Right lobe of liver (tissue), 6 donors: ENCODE results near the gene ADCY5. TPM values are rescaled to one million over a fixed set of nuclear protein-coding genes. Genes with fewer than 3 reads are reported as not detected.

Experiments used
- ATAC-seq, 4 donors: fragments of 200-7000 bp; cut with Tn5 transposase; one replicate each; pipeline ENCODE4 v1.9.1; 2020; ENCODE audit warnings: mild to moderate bottlenecking in 4 of 4, moderate library complexity in 4 of 4
- DNase-seq, 3 donors: peaks; one replicate each; pipeline ENCODE4 v3.0.0-alpha.2; 2020
- H3K27ac ChIP-seq, 3 donors: fragments of 200-600 bp; one replicate each; pipeline ENCODE4 v1.8.0; 2022
- H3K27me3 ChIP-seq, 2 donors: fragments of 200-600 bp; one replicate each; pipeline ENCODE4 v1.8.0; 2022
- H3K36me3 ChIP-seq, 4 donors: fragments of 200-600 bp; sonication (generic) in 1 of 4; one replicate each; pipeline versions ENCODE4 v1.5.1 to v1.8.0; 2017 to 2022; ENCODE audit warnings: control low read depth in 1 of 4
- H3K4me1 ChIP-seq, 4 donors: fragments of 200-600 bp; sonication (generic) in 1 of 4; one replicate each; pipeline versions ENCODE4 v1.5.1 to v1.8.0; 2017 to 2022; ENCODE audit warnings: control low read depth in 1 of 4
- H3K4me3 ChIP-seq, 3 donors: fragments of 200-600 bp; one replicate each; pipeline ENCODE4 v1.8.0; 2022
- H3K9me3 ChIP-seq, 4 donors: fragments of 200-600 bp; sonication (generic) in 1 of 4; one replicate each; pipeline versions ENCODE4 v1.5.1 to v1.8.0; 2017 to 2022; ENCODE audit warnings: control low read depth in 1 of 4
- POLR2A ChIP-seq: fragments of 450-650 bp; IDR thresholded peaks from one replicate; pipeline ENCODE4 v1.6.1; 2017; ENCODE audit warnings: antibody characterized with exemption, mild to moderate bottlenecking
- WGBS: methylation state at CpG from one replicate; pipeline ENCODE4 v1.1.6; 2018; ENCODE audit warnings: low coverage, low lambda C conversion rate; ENCODE audit not compliant: insufficient coverage; ENCODE audit errors: missing lambda C conversion rate; 5-methylcytosine and 5-hydroxymethylcytosine counted together
- intact Hi-C, 2 donors: fragments of 100-400 bp; cut with DNase I; formaldehyde crosslinking; loops; one replicate each; pipeline versions ENCODE4 v1.11.2 to v1.14.1; 2022
- total RNA-seq, 6 experiments: library from RNA; depleted of rRNA in 2 of 6; stranded (reverse); fragments of >200 nt in 2 of 6; fragmentation: NEBNext Ultra II Directional in 3 of 6; extraction: Animal tissue kit (Norgen Biotek cat#: 25700) in 3 of 6; gene quantifications; one replicate each; pipeline versions ENCODE4 v1.1.0 to v1.2.4, GENCODE V29; 2016 to 2023
- TF ChIP-seq, protein P1 (sequence below), 4 donors: fragments of 200-600 bp in 3 of 4; fragments of 450-650 bp in 1 of 4; IDR thresholded peaks; one replicate each; pipeline versions ENCODE4 v1.5.1 to v1.8.0; 2016 to 2022; ENCODE audit warnings: antibody characterized with exemption in 4 of 4, mild to moderate bottlenecking in 2 of 4
- donor health status: DM: no; HTN: yes; CAD: no.
- donor health status: DM: no; HTN: no; CAD: no.
- donor health status: DM: no; HTN: no; CAD: no.
- donor health status: DM: no; HTN: yes; CAD: no.
- donor health status: DM: no; HTN: yes; CAD: no.

Gene ADCY5
- total RNA-seq, 6 experiments from 2014 or later, result 1.9 to 3.7 (median 2.7) TPM

DNA sequence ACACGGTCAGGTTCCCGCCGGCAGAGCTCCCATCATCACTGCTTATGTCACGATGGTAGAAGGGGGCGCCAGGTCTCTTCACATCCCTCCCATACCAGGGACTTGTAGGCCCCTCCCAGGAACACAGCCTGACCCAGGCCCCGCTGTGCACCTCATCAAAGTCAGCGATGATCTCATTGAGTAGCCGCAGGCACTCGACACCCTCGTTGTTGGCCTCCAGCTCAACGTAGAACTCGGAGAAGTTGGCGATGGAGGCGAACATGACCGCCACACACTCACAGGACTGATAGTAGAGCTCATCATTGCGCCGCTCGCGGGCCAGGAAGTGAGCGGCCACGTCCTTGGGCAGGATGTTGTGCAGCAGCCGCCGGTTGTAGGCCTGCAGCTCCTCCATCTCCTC lies 157.9 kb downstream of the ADCY5 start:
- Histone ChIP-seq H3K4me3 (no peak overlapping the region), H3K4me1 (no peaks in the 10 kb centered on the region), H3K9me3 (no peaks in the 10 kb centered on the region), H3K36me3 (no peaks in the 10 kb centered on the region), H3K27ac (no peak overlapping the region), H3K27me3 (no peaks in the 10 kb centered on the region)
- DNase-seq (peak in 1 of 3 donors; percentile 33), ATAC-seq (no peak)
- intact Hi-C loops, result no loop called here
- TF ChIP-seq, protein P1, sequence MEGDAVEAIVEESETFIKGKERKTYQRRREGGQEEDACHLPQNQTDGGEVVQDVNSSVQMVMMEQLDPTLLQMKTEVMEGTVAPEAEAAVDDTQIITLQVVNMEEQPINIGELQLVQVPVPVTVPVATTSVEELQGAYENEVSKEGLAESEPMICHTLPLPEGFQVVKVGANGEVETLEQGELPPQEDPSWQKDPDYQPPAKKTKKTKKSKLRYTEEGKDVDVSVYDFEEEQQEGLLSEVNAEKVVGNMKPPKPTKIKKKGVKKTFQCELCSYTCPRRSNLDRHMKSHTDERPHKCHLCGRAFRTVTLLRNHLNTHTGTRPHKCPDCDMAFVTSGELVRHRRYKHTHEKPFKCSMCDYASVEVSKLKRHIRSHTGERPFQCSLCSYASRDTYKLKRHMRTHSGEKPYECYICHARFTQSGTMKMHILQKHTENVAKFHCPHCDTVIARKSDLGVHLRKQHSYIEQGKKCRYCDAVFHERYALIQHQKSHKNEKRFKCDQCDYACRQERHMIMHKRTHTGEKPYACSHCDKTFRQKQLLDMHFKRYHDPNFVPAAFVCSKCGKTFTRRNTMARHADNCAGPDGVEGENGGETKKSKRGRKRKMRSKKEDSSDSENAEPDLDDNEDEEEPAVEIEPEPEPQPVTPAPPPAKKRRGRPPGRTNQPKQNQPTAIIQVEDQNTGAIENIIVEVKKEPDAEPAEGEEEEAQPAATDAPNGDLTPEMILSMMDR (IDR thresholded peaks at IDR 0.05), result no peak
- TF ChIP-seq POLR2A, result no peak
- WGBS, result 80% methylated on average over 4 of the region's 23 CpGs

DNA sequence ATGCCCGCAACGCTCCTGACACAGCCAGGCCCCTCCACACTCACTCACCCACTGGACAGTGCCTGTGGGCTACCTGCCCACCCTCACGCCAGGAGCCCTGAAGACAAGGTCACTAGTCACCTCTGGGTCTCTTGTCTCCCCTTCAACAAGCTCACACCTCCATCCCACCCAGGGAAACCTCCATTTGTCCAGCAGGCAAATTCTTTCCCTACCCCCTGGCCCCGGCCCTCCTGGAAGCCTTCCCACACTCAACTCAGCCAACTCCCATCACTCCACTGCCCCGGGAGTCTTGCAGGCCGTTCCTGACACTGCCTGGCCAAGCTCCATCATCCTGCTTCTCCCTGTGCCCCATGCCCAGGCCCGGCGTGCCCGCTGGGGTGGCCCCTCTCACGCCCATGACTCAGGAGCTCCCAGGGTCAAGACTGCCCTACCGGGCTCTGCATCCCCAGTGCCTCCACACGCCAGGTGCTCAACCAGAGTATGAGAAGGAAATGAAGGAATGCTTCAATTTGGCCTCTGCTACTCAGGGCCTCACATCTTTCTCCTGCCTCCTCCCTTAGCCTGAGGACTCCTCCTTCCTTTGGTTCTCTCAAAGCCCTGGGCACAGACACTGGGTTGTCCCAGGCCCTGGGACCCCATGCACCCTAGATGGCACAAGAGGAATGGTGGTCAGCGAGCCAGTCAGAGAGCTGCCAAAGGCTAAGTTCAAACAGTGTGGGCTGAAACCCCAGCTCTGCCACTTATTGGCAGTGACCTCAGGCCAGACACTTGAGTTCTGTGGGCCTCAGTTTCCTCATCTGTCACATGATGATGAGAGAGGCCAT lies 158.6 kb downstream of the ADCY5 start:
- no peak overlapping the region for H3K4me3 ChIP-seq
- WGBS, result 90% methylated on average over 7 of the region's 13 CpGs
- H3K27ac ChIP-seq, result no peak overlapping the region
- intact Hi-C loops, result no loop called here
- no peaks in the 10 kb centered on the region for H3K4me1 ChIP-seq
- TF ChIP-seq, protein P1 (IDR thresholded peaks at IDR 0.05), result no peak
- no peak for TF ChIP-seq POLR2A
- H3K27me3 ChIP-seq, result no peaks in the 10 kb centered on the region
- DNase-seq (no peak), ATAC-seq (no peak)
- H3K9me3 ChIP-seq, result no peaks in the 10 kb centered on the region
- H3K36me3 ChIP-seq, result no peaks in the 10 kb centered on the region

DNA sequence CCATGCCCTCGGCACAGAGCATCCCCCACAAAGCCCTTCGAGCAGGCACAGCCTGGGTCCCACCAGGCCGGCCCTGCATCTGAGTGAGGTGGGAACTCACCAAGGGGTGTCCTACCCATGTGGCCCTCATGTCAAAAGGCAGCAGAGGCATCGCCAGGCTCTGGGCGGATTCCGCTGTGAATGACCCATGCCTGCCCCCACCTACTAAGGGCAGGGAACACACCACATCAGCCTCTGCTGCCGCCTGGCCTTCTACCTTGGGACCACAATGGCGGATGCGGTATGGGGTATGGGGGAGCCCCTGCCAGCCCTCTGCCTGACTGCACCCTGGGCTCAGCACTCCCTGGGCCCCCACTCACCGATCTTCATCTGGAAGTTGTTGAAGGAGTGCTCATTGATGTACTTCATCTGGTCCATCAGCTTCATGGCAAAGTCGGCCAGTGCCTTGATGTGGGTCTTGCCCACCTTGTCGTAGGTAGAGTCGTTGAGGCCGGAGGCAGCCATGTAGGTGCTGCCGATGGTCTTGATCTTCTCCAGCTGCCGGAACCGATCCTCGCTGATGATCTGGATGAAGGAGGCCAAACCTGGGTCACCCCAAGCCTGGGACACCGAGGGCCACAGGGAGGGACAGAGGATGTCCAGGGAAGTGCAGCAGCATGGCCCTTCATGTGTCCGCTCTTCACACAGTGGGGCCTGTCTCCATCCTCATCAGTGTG lies 159.3 kb downstream of the ADCY5 start:
- intact Hi-C loops, result no loop called here
- no peak overlapping the region for H3K4me3 ChIP-seq
- TF ChIP-seq, protein P1 (IDR thresholded peaks at IDR 0.05), result no peak
- no peak for TF ChIP-seq POLR2A
- DNase-seq, result no peak
- no peak for ATAC-seq
- no peaks in the 10 kb centered on the region for H3K27me3 ChIP-seq
- no peaks in the 10 kb centered on the region for H3K4me1 ChIP-seq
- H3K36me3 ChIP-seq, result no peaks in the 10 kb centered on the region
- no peak overlapping the region for H3K27ac ChIP-seq
- no peaks in the 10 kb centered on the region for H3K9me3 ChIP-seq
- WGBS, result 83% methylated on average over 6 of the region's 20 CpGs

DNA sequence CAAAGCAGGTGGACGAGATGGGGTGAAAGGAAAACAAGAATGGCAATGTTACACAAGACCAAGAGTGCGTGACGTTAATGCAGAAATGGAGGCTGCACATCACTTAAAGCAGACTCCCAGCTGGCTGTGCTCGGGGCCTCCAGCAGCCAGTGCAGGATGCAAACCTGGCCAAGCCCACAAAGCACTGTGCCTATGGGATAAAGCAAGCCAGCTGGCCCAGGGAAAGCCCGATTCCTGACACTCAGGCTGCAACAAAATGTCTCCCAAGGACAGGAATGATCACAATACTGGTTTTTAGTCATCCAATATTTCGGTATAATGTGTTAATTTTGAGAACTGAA lies 161.0 kb downstream of the ADCY5 start:
- intact Hi-C loops, result no loop called here

More for the DNA sequence above, 161.0 kb downstream of the ADCY5 start:
- no peaks in the 10 kb centered on the region for H3K27me3 ChIP-seq
- 58% methylated on average over 6 of the region's 6 CpGs for WGBS
- no peak for ATAC-seq
- H3K4me3 ChIP-seq, result no peak overlapping the region
- DNase-seq, result no peak
- TF ChIP-seq, protein P1 (IDR thresholded peaks at IDR 0.05), result no peak
- no peak for TF ChIP-seq POLR2A
- H3K36me3 ChIP-seq, result no peaks in the 10 kb centered on the region
- no peaks in the 10 kb centered on the region for H3K9me3 ChIP-seq
- no peak overlapping the region for H3K27ac ChIP-seq
- no peaks in the 10 kb centered on the region for H3K4me1 ChIP-seq
